Spinal cord (tissue), 10 donors: ENCODE results near the gene CDC23. TPM values are rescaled to one million over a fixed set of nuclear protein-coding genes. Genes with fewer than 3 reads are reported as not detected.
A peak's percentile ranks its signal among the peaks of the same experiment; 100 is the strongest.

Experiments
- DNase-seq, 6 donors: peaks; one replicate each; pipeline versions ENCODE4 v3.0.0 to v3.0.0-alpha.2; 2013 to 2015; ENCODE audit warnings: low spot score in 6 of 6, low read depth in 4 of 6
- H3K27ac ChIP-seq: one replicate; pipeline ENCODE4 v1.5.1; 2013; ENCODE audit warnings: low read depth, low read length, control low read depth
- H3K27me3 ChIP-seq: one replicate; pipeline ENCODE4 v1.6.1; 2013; ENCODE audit warnings: low read length; ENCODE audit not compliant: control insufficient read depth, insufficient read depth
- H3K36me3 ChIP-seq: one replicate; pipeline ENCODE4 v1.6.1; 2013; ENCODE audit warnings: low read length; ENCODE audit not compliant: control insufficient read depth, insufficient read depth
- H3K4me1 ChIP-seq: one replicate; pipeline ENCODE4 v1.6.1; 2013; ENCODE audit warnings: low read length; ENCODE audit not compliant: control insufficient read depth, insufficient read depth
- H3K4me3 ChIP-seq: one replicate; pipeline ENCODE4 v1.5.1; 2013; ENCODE audit warnings: low read depth, low read length, control low read depth
- H3K9me3 ChIP-seq: one replicate; pipeline ENCODE4 v1.6.1; 2013; ENCODE audit warnings: low read length; ENCODE audit not compliant: control insufficient read depth, insufficient read depth
- WGBS: methylation state at CpG from one replicate; pipeline ENCODE4 v1.1.5; 2013; ENCODE audit warnings: missing lambda C conversion rate; ENCODE audit not compliant: insufficient coverage; 5-methylcytosine and 5-hydroxymethylcytosine counted together
- polyA plus RNA-seq, 2 donors: library from polyadenylated mRNA; unstranded; fragments of 120-200 nt; gene quantifications; one replicate each; pipeline ENCODE4 v1.2.1, GENCODE V29; 2013; ENCODE audit not compliant: insufficient read length in 2 of 2
- total RNA-seq, 2 donors: library from RNA; depleted of rRNA in 1 of 2; stranded (reverse); fragments of 120-200 nt in 1 of 2; fragments of >200 nt in 1 of 2; gene quantifications; one replicate each; pipeline versions ENCODE4 v1.2.3 to v1.2.4, GENCODE V29; 2013 to 2014
- donor health status: healthy.

The CDC23 gene
- total and polyA plus RNA-seq, 4 donors = 37.9 to 47.5 (median 39.3) TPM

- Histone ChIP-seq H3K4me1 (peaks cover 8% of the 10 kb centered on the region), H3K27me3 (no peaks in the 10 kb centered on the region)
These were observed 30.3 kb downstream of the CDC23 start for GRCh38 chr5:138182808-138183207.

GRCh38 chr5:138180841-138181240 is 32.3 kb downstream of the CDC23 start:
- H3K4me1 ChIP-seq = peaks cover 19% of the 10 kb centered on the region
- no peak overlapping the region for H3K4me3 ChIP-seq
- H3K36me3 ChIP-seq = peaks cover 11% of the 10 kb centered on the region
- H3K27me3 ChIP-seq = no peaks in the 10 kb centered on the region
- no peaks in the 10 kb centered on the region for H3K9me3 ChIP-seq
- no peak overlapping the region for H3K27ac ChIP-seq
- 96% methylated on average over 3 of the region's 5 CpGs for WGBS
- DNase-seq = no peak

More at GRCh38 chr5:138182808-138183207, 30.3 kb downstream of the CDC23 start:
- Histone ChIP-seq H3K27ac (no peak overlapping the region), H3K4me3 (no peak overlapping the region), H3K9me3 (no peaks in the 10 kb centered on the region), H3K36me3 (peaks cover 3% of the 10 kb centered on the region)
- WGBS = 94% methylated on average over 6 of the region's 6 CpGs
- no peak for DNase-seq

GRCh38 chr5:138180183-138180782 is 32.8 kb downstream of the CDC23 start:
- H3K4me3 ChIP-seq = peak overlapping the region; percentile 95
- H3K36me3 ChIP-seq = peaks cover 16% of the 10 kb centered on the region
- H3K4me1 ChIP-seq = peaks cover 19% of the 10 kb centered on the region
- peak in 5 of 6 donors; percentile 17 to 86 (median 33) for DNase-seq
- no peak overlapping the region for H3K27ac ChIP-seq
- H3K27me3 ChIP-seq = no peaks in the 10 kb centered on the region
- H3K9me3 ChIP-seq = no peaks in the 10 kb centered on the region
- no CpG with 5 or more reads among the region's 5 CpGs for WGBS

- Histone ChIP-seq H3K36me3 (peaks cover 24% of the 10 kb centered on the region), H3K4me3 (peak overlapping the region; percentile 95), H3K4me1 (peaks cover 19% of the 10 kb centered on the region), H3K27ac (no peak overlapping the region), H3K9me3 (no peaks in the 10 kb centered on the region), H3K27me3 (no peaks in the 10 kb centered on the region)
- 1% methylated on average over 12 of the region's 23 CpGs for WGBS
- DNase-seq = no peak
These were observed 33.8 kb downstream of the CDC23 start for GRCh38 chr5:138179277-138179857.

- peak; percentile 93 to 99 (median 97) for DNase-seq
- 0% methylated on average over 32 of the region's 41 CpGs for WGBS
- Histone ChIP-seq H3K9me3 (no peaks in the 10 kb centered on the region), H3K4me1 (peaks cover 19% of the 10 kb centered on the region), H3K36me3 (peaks cover 30% of the 10 kb centered on the region), H3K27ac (peak within 1 kb of the TSS; percentile 94), H3K27me3 (no peaks in the 10 kb centered on the region), H3K4me3 (peak within 1 kb of the TSS; percentile 95)
These were observed 34.4 kb downstream of the CDC23 start, which contains the start of the genes BRD8 and KIF20A for GRCh38 chr5:138178516-138179276. BRD8 (minus strand) TSS chr5:138178630; CDS start chr5:138178614, 16 bp downstream. KIF20A (plus strand) TSS chr5:138179112; CDS start chr5:138179681, 569 bp downstream.

GRCh38 chr5:138177941-138178515 is 35.1 kb downstream of the CDC23 start:
- 0% methylated on average over 15 of the region's 16 CpGs for WGBS
- peak in 5 of 6 donors; percentile 17 to 57 (median 26) for DNase-seq
- Histone ChIP-seq H3K36me3 (peaks cover 33% of the 10 kb centered on the region), H3K4me1 (peaks cover 19% of the 10 kb centered on the region), H3K4me3 (peak overlapping the region; percentile 95), H3K27ac (peak overlapping the region; percentile 94), H3K9me3 (no peaks in the 10 kb centered on the region), H3K27me3 (no peaks in the 10 kb centered on the region)

GRCh38 chr5:138170299-138170698 is 42.8 kb downstream of the CDC23 start:
- no peak for DNase-seq
- no peaks in the 10 kb centered on the region for H3K4me1 ChIP-seq
- peaks cover 68% of the 10 kb centered on the region for H3K36me3 ChIP-seq
- no peak overlapping the region for H3K27ac ChIP-seq
- H3K9me3 ChIP-seq = no peaks in the 10 kb centered on the region
- no peak overlapping the region for H3K4me3 ChIP-seq
- no peaks in the 10 kb centered on the region for H3K27me3 ChIP-seq

GRCh38 chr5:138169124-138169523 is 44.0 kb downstream of the CDC23 start:
- Histone ChIP-seq H3K4me1 (no peaks in the 10 kb centered on the region), H3K4me3 (no peak overlapping the region), H3K27me3 (no peaks in the 10 kb centered on the region), H3K36me3 (peaks cover 70% of the 10 kb centered on the region), H3K27ac (no peak overlapping the region), H3K9me3 (no peaks in the 10 kb centered on the region)
- no peak for DNase-seq
- WGBS = no CpG with 5 or more reads among the region's 5 CpGs

- peaks cover 77% of the 10 kb centered on the region for H3K36me3 ChIP-seq
- no peaks in the 10 kb centered on the region for H3K9me3 ChIP-seq
- no peaks in the 10 kb centered on the region for H3K4me1 ChIP-seq
- H3K27ac ChIP-seq = no peak overlapping the region
- DNase-seq = no peak
- no peak overlapping the region for H3K4me3 ChIP-seq
- no peaks in the 10 kb centered on the region for H3K27me3 ChIP-seq
These were observed 49.4 kb downstream of the CDC23 start for GRCh38 chr5:138163721-138164120.
